WERI-Rb-1 (cell line): ENCODE data around the gene XAF1.
"Not testable (repeated sequence)": the region's sequence is repeated elsewhere in the genome, so short reads cannot be mapped to it uniquely, and the experiment has no call there.

Source experiments
- DNase-seq: peaks from one replicate; pipeline ENCODE4 v3.0.0-alpha.2; 2020
- H3K27ac ChIP-seq: fragments of 250-450 bp; sonication (Bioruptor Pico); 2 replicates; pipeline ENCODE4 v1.5.1; 2020; ENCODE audit warnings: mild to moderate bottlenecking, moderate library complexity
- H3K27me3 ChIP-seq: fragments of 250-450 bp; sonication (Bioruptor Pico); 2 replicates; pipeline ENCODE4 v1.5.1; 2021; ENCODE audit warnings: mild to moderate bottlenecking, low read depth, moderate library complexity; ENCODE audit not compliant: insufficient read depth, severe bottlenecking
- H3K36me3 ChIP-seq: fragments of 250-450 bp; sonication (Bioruptor Pico); 2 replicates; pipeline ENCODE4 v1.5.1; 2020; ENCODE audit warnings: mild to moderate bottlenecking, moderate library complexity
- H3K4me3 ChIP-seq: 2 replicates; pipeline ENCODE4 v1.5.1; 2011; ENCODE audit warnings: low read depth, mild to moderate bottlenecking, control low read depth, low read length
- H3K9me3 ChIP-seq: fragments of 250-450 bp; sonication (Bioruptor Pico); 2 replicates; pipeline ENCODE4 v1.5.1; 2021; ENCODE audit warnings: mild to moderate bottlenecking, moderate library complexity; ENCODE audit not compliant: severe bottlenecking
- TF ChIP-seq, protein P1 (sequence below): IDR thresholded peaks from 2 replicates; pipeline ENCODE4 v1.5.1; 2011; ENCODE audit warnings: low read depth, mild to moderate bottlenecking, control low read depth, inconsistent platforms, low read length

The XAF1 gene

GRCh38 chr17:6755281-6755680 is 565 bp upstream of the XAF1 start:
- H3K9me3 ChIP-seq = peaks cover 5% of the 10 kb centered on the region
- no peak overlapping the region for H3K27ac ChIP-seq
- TF ChIP-seq, protein P1, sequence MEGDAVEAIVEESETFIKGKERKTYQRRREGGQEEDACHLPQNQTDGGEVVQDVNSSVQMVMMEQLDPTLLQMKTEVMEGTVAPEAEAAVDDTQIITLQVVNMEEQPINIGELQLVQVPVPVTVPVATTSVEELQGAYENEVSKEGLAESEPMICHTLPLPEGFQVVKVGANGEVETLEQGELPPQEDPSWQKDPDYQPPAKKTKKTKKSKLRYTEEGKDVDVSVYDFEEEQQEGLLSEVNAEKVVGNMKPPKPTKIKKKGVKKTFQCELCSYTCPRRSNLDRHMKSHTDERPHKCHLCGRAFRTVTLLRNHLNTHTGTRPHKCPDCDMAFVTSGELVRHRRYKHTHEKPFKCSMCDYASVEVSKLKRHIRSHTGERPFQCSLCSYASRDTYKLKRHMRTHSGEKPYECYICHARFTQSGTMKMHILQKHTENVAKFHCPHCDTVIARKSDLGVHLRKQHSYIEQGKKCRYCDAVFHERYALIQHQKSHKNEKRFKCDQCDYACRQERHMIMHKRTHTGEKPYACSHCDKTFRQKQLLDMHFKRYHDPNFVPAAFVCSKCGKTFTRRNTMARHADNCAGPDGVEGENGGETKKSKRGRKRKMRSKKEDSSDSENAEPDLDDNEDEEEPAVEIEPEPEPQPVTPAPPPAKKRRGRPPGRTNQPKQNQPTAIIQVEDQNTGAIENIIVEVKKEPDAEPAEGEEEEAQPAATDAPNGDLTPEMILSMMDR = no peak
- H3K36me3 ChIP-seq = no peaks in the 10 kb centered on the region
- H3K27me3 ChIP-seq = peaks cover 79% of the 10 kb centered on the region
- no peak for DNase-seq
- H3K4me3 ChIP-seq = no peak overlapping the region

- Histone ChIP-seq H3K9me3 (peaks cover 5% of the 10 kb centered on the region), H3K27me3 (peaks cover 80% of the 10 kb centered on the region), H3K36me3 (no peaks in the 10 kb centered on the region), H3K27ac (no peak overlapping the region), H3K4me3 (no peak overlapping the region)
- TF ChIP-seq, protein P1 = no peak
- no peak for DNase-seq
Measured at GRCh38 chr17:6756425-6757031, 682 bp downstream of the XAF1 start.

GRCh38 chr17:6757747-6758146 is 1.9 kb downstream of the XAF1 start:
- TF ChIP-seq, protein P1 = no peak
- no peaks in the 10 kb centered on the region for H3K36me3 ChIP-seq

GRCh38 chr17:6761779-6762178 is 5.9 kb downstream of the XAF1 start:
- H3K9me3 ChIP-seq = no peaks in the 10 kb centered on the region
- no peak overlapping the region for H3K4me3 ChIP-seq
- no peaks in the 10 kb centered on the region for H3K36me3 ChIP-seq
- peaks cover 85% of the 10 kb centered on the region for H3K27me3 ChIP-seq
- TF ChIP-seq, protein P1 = no peak
- no peak overlapping the region for H3K27ac ChIP-seq
- no peak for DNase-seq

More at GRCh38 chr17:6757747-6758146, 1.9 kb downstream of the XAF1 start:
- Histone ChIP-seq H3K4me3 (no peak overlapping the region), H3K27me3 (peaks cover 80% of the 10 kb centered on the region), H3K27ac (no peak overlapping the region), H3K9me3 (no peaks in the 10 kb centered on the region)
- no peak for DNase-seq

- TF ChIP-seq, protein P1 = no peak
- Histone ChIP-seq H3K27me3 (peaks cover 70% of the 10 kb centered on the region), H3K36me3 (no peaks in the 10 kb centered on the region), H3K27ac (no peak overlapping the region), H3K9me3 (peaks cover 7% of the 10 kb centered on the region), H3K4me3 (no peak overlapping the region)
- no peak for DNase-seq
Measured at GRCh38 chr17:6768447-6768846, 12.6 kb downstream of the XAF1 start.

DNA sequence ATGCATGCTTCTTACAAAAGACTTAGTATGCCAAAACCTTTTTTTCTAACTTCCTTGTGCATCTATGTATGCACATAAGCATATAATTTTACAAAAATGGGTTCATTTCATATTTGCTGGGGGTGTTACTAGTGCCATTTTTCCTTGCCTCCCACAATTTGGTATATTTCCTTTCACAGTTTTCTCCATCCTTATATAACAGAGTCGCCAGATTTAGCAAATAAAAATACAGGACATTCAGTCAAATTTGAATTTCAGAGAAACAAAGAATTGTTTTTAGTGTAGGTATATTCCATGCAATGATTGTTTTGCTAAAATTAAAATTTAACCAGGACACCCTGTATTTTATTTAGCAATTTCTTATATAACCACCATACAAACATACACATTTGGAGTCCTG is 16.2 kb downstream of the XAF1 start:
- H3K27me3 ChIP-seq = peaks cover 71% of the 10 kb centered on the region
- no peak for DNase-seq
- H3K4me3 ChIP-seq = no peak overlapping the region
- no peak overlapping the region for H3K27ac ChIP-seq
- H3K36me3 ChIP-seq = no peaks in the 10 kb centered on the region
- peaks cover 14% of the 10 kb centered on the region for H3K9me3 ChIP-seq
- TF ChIP-seq, protein P1 = no peak

DNA sequence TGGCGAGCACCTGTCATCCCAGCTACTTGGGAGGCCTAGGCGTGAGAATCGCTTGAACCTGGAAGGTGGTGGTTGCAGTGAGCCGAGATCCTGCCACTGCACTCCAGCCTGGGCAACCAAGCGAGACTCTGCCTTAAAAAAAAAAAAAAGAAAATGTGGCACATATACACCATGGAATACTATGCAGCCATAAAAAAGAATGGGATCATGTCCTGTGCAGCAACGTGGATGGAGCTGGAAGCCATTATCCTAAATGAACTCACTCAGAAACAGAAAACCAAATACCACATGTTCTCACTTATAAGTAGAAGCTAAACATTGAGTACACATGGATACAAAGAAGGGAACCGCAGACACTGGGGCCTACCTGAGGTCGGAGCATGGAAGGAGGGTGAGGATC is 19.1 kb downstream of the XAF1 start:
- H3K27ac ChIP-seq, H3K4me3 ChIP-seq, DNase-seq, H3K36me3 ChIP-seq, H3K9me3 ChIP-seq: not testable (repeated sequence)
- peaks cover 88% of the 10 kb centered on the region for H3K27me3 ChIP-seq
